H7 (cell line): ENCODE measurements around the gene DOCK3. TPM values are rescaled to one million over a fixed set of nuclear protein-coding genes. Genes with fewer than 3 reads are reported as not detected.
"Not testable (repeated sequence)": the region's sequence is repeated elsewhere in the genome, so short reads cannot be mapped to it uniquely, and the experiment has no call there.

Experiments used
- DNase-seq: peaks from one replicate; pipeline ENCODE4 v3.0.0; 2012
- H3K27me3 ChIP-seq: 2 replicates; pipeline ENCODE4 v1.6.0; 2011; ENCODE audit warnings: mild to moderate bottlenecking, low read length; ENCODE audit not compliant: control insufficient read depth, insufficient read depth
- H3K36me3 ChIP-seq: replicated peaks from 2 replicates; pipeline ENCODE4 v1.5.1; 2011; ENCODE audit warnings: low read length; ENCODE audit not compliant: control insufficient read depth, insufficient read depth
- H3K4me3 ChIP-seq: 2 replicates; pipeline ENCODE4 v1.5.1; 2011; ENCODE audit warnings: low read depth, mild to moderate bottlenecking, control low read depth, low read length, moderate library complexity; ENCODE audit not compliant: insufficient read depth
- total RNA-seq: library from RNA; depleted of rRNA; stranded (reverse); fragments of >200 nt; shearing (Covaris generic); gene quantifications from 2 replicates; pipeline ENCODE4 v1.2.3, GENCODE V29; 2014

DOCK3 gene
- total RNA-seq, 1 experiment from 2014 or later, result 2.0 TPM

- Histone ChIP-seq H3K36me3 (no peaks in the 10 kb centered on the region), H3K4me3 (no peak overlapping the region), H3K27me3 (no peaks in the 10 kb centered on the region)
- no peak for DNase-seq
Observed at GRCh38 chr3:50759015-50759414, 84.3 kb downstream of the DOCK3 start.

DNA sequence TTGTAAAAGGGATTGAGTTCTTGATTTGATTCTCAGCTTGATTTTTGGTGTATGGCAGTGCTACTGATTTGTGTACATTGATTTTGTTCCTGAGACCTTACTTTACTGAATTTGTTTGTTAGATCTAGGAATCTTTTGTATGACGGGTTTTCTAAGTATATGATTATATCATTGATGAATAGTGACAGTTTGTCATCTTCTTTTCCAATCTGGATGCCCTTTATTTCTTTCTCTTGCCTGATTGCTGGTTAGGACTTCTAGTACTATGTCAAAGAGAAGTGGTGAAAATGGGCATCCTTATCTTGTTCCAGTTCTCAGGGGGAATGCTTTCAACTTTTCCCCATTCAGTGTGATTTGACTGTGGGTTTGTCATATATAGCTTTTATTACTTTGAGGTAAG is 103.0 kb downstream of the DOCK3 start:
- Histone ChIP-seq H3K36me3 (no peaks in the 10 kb centered on the region; the same call in 1 of the 2 replicates), H3K4me3 (no peak overlapping the region), H3K27me3 (no peaks in the 10 kb centered on the region)
- no peak for DNase-seq

GRCh38 chr3:50781766-50782165 is 107.0 kb downstream of the DOCK3 start:
- H3K27me3 ChIP-seq, H3K36me3 ChIP-seq, DNase-seq, H3K4me3 ChIP-seq: not testable (repeated sequence)

DNA sequence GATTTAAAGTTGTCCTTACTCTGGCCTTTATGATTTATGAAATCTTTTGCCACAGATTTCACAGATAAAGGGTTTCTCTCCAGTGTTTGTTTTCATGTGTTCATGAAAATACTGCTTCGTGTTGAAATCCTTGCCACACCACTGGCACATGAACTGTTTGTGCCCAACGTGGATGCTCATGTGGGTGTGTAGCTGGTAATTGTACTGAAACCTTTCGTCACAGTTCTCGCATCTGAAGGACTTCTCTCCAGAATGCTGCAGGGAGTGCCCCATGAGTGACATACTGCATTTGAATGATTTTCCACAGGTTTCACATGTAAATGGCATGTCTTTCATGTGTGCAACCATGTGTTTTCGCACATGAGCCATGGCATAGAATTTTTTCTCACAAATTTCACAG is 111.9 kb downstream of the DOCK3 start:
- Histone ChIP-seq H3K4me3 (no peak overlapping the region), H3K36me3 (no peaks in the 10 kb centered on the region; the same call in 1 of the 2 replicates), H3K27me3 (no peaks in the 10 kb centered on the region)
- DNase-seq, result no peak

GRCh38 chr3:50790894-50791293 is 116.2 kb downstream of the DOCK3 start:
- DNase-seq, H3K36me3 ChIP-seq: not testable (repeated sequence)

DNA sequence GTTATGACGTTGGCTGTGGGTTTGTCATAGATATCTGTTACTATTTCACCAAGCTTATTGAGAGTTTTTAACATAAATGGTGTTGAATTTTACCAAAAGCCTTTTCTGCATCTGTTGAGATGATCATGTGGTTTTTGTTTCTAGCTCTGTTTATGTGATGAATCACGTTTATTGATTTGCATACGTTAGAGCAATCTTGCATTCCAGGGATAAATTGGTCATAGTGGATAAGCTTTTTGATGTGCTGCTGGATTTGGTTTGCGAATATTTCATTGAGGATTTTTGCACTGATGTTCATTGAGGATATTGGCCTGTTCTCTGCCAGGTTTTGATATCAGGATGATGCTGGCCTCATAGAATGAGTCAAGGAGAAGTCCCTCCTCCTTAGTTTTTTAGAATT is 117.8 kb downstream of the DOCK3 start:
- no peak overlapping the region for H3K4me3 ChIP-seq
- no peaks in the 10 kb centered on the region for H3K36me3 ChIP-seq
- DNase-seq, result no peak
- H3K27me3 ChIP-seq, result no peaks in the 10 kb centered on the region

More at GRCh38 chr3:50790894-50791293, 116.2 kb downstream of the DOCK3 start:
- H3K4me3 ChIP-seq, H3K27me3 ChIP-seq: not testable (repeated sequence)

GRCh38 chr3:50803805-50804204 is 129.1 kb downstream of the DOCK3 start:
- H3K4me3 ChIP-seq, H3K27me3 ChIP-seq, H3K36me3 ChIP-seq, DNase-seq: not testable (repeated sequence)

DNA sequence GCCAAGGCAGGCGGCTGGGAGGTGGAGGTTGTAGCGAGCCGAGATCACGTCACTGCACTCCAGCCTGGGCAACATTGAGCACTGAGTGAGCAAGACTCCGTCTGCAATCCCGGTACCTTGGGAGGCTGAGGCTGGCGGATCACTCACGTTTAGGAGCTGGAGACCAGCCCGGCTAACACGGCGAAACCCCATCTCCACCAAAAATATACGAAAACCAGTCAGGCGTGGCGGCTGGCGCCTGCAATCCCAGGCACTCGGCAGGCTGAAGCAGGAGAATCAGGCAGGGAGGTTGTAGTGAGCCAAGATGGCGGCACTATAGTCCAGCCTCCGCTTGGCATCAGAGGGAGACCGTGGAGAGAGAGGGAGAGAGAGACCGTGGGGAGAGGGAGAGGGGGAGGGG is 129.6 kb downstream of the DOCK3 start:
- not testable (repeated sequence) for H3K4me3 ChIP-seq, H3K27me3 ChIP-seq, DNase-seq, H3K36me3 ChIP-seq

DNA sequence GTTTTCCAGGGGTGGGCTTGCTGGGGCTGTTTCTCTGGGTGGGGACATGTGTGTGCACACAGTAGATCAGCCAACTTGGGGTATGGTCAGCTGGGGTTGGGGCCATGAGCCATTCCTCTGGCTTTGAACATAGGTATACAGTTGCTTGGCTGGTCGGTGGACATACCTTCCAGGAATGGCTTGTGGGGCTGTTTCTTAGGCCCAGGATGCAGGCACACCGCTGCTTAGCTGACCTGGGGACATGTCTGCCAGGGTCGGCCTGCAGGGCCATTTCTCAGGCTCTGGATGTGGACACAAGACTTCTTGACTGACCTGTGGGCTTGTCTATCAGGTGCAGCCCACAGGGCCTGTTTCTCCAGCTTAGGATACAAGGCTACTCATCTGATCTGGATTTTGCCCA is 130.6 kb downstream of the DOCK3 start:
- no peaks in the 10 kb centered on the region for H3K36me3 ChIP-seq
- no peak overlapping the region for H3K4me3 ChIP-seq
- DNase-seq, result no peak
- H3K27me3 ChIP-seq, result no peaks in the 10 kb centered on the region

- DNase-seq, result no peak
- Histone ChIP-seq H3K36me3 (no peaks in the 10 kb centered on the region), H3K4me3 (no peak overlapping the region), H3K27me3 (no peaks in the 10 kb centered on the region)
Observed at GRCh38 chr3:50806031-50806430, 131.3 kb downstream of the DOCK3 start.

DNA sequence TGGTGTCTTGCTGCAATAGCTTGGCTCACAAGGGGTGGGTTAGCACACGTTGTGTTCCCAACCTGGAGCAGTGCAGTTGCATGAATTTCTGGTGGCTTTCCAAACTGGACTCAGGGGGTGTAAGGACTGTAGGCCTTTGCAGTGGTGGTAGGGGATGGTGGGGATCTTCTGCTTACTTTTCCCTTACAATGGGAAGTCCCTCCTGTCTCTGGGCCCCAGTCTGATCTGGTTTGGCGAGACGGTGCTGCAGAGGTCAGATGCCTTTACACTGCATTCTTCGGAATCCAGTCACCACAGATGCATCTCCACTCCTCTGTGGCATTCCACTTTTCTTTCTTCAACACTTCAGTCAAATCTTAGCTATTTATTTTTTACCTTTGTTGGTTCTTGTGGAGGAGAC is 132.1 kb downstream of the DOCK3 start:
- Histone ChIP-seq H3K4me3 (no peak overlapping the region), H3K27me3 (no peaks in the 10 kb centered on the region), H3K36me3 (no peaks in the 10 kb centered on the region)
- DNase-seq, result no peak

DNA sequence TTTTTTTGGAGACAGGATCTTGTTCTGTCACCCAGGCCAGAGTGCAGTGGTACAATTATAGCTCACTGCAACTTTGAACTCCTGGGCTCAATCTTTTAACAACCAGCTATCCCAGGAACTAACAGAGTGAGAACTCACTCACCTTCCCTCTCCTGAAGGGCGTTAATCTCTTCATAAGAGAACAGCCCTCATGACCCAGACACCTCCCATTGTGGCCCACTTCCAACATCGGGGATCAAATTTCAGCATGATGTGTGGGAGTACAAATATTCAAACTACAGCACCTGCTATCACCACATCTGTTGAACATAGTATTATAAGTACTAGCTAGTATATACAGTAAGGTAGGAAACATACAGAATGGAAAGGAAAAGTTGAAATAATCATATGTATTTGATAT is 132.5 kb downstream of the DOCK3 start:
- no peak for DNase-seq
- Histone ChIP-seq H3K4me3 (no peak overlapping the region), H3K36me3 (no peaks in the 10 kb centered on the region), H3K27me3 (no peaks in the 10 kb centered on the region)

GRCh38 chr3:50811893-50812292 is 137.2 kb downstream of the DOCK3 start:
- Histone ChIP-seq H3K36me3 (no peaks in the 10 kb centered on the region), H3K27me3 (no peaks in the 10 kb centered on the region), H3K4me3 (no peak overlapping the region)
- DNase-seq, result no peak

DNA sequence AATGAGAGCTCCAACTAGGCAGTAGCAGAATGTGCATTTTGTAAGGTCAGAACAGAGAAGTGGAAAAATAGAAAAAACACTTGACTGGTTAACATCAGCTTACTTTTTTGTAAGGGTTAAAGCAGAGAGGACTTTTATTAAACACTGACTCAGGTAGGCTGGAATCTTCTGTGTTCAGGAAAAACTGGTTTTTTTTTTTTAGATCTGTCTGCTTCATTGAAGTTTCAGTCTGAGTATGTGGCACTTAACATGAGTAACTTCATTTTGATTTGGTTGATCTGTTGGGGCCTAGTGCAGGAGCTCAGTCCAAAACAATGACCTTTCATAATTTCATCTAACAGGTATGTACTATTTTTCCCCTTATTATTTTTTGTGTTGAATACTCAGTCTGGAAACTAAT is 141.1 kb downstream of the DOCK3 start:
- Histone ChIP-seq H3K27me3 (no peaks in the 10 kb centered on the region), H3K4me3 (no peak overlapping the region), H3K36me3 (no peaks in the 10 kb centered on the region)
- DNase-seq, result no peak

DNA sequence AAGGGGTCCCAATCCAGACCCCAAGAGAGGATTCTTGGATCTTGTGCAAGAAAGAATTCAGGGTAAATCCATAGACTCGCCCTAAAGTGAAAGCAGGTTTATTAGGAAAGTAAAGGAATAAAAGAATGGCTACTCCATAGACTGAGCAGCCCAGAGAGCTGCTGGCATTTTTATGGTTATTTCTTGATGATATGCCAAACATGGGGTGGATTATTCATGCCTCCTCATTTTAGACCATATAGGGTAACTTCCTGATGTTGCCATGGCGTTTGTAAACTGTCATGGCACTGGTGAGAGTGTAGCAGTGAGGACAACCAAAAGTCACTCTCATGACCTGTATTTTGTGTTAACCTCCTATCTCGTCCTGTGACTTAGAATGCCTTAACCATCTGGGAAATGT is 142.2 kb downstream of the DOCK3 start:
- no peak for DNase-seq
- H3K4me3 ChIP-seq, result no peak overlapping the region
- H3K36me3 ChIP-seq, result no peaks in the 10 kb centered on the region
- no peaks in the 10 kb centered on the region for H3K27me3 ChIP-seq

GRCh38 chr3:50817756-50818529 is 143.2 kb downstream of the DOCK3 start:
- Histone ChIP-seq H3K4me3 (no peak overlapping the region), H3K36me3 (no peaks in the 10 kb centered on the region), H3K27me3 (no peaks in the 10 kb centered on the region)
- peak; percentile 31 for DNase-seq
